Measurements from ENCODE around the gene VAMP2.
"Not testable (repeated sequence)": the region's sequence is repeated elsewhere in the genome, so short reads cannot be mapped to it uniquely, and the experiment has no call there.

VAMP2 gene

DNA sequence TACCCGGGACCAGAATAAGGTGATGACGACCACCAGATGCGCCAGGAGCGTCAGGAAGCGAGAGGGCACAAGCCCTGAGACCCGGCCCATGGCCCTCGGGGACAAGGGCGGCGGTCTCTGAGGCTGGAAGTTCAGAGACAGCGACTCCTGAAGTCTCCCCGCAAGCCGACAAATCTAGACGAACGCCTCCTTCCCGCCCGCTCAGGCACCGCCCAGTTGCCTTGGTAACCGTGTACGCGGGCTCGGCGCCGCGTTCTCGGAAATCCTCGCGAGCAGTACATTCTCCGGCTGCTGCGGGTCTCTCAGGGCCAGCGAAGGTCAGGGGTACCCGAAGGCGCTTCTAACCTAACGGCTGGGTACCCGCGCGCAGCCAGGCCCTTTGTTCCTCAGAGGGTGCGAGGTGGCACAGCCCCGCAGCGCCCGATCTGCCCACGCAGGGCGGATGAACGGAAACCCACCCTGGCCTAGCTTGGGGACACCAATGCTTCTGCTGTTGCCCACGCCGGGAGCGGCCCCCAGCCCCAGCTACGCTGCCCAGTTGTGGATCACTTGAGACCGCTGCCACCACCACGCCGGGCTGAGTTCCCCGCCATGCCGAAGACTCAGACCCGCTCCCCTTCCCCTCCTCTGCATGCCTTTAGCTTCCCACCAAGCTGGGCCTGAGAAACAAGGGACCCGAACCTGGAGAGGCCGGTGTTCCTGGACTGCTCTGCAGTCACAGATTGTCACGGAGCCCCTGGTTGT lies 13.6 kb upstream of the VAMP2 start, which contains the start of gene TMEM107:
TMEM107 (minus strand) TSS at position 184 of the 744 bp plus-strand sequence; CDS start at position 90, 94 bp downstream.
- in situ Hi-C loops (cut with MboI; ENCODE audit: low sequenced_read_pairs): no loop called here

DNA sequence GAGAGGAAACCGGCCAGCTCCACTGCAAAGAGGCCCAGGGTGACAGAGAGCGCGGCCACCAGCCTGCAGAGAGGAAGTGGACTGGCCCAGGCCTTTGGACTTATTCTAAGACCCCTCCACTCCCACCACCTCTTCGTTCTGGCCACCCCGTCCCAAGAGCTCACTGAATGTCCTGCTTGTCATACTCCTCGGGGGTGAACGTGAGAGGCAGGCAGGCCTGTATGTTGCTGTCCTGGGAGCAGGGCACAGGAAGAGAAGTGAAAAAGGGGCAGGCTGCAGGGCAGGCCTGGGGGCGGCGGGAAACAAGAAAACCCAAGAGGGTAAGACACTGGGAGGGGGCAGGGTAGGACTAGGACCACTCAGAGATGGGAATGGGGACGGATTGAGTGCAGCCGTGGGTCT lies 13.0 kb upstream of the VAMP2 start:
- in situ Hi-C loops (cut with MboI; ENCODE audit: low sequenced_read_pairs): no loop called here

DNA sequence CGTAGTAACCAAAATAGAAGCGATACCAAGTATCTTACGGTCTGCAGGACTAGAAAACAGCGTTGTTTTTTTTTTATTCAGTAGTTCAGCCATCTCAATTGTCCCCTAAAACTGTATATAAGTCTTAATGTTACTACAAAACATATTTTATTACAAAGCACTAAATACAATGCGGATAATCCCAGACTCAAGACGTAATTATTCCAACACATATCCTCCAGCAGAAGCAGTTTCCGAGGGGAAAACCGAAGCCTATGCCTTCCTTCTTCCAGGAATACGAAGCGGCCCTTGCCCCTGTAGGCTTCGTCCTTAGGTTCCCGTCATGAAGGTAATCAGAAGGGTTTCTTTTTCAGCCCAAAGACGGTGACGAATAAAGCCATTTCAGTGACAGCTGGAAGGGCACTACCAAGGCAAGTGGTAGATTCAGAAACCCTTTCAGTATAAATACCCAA lies 11.1 kb upstream of the VAMP2 start:
- in situ Hi-C loops (cut with MboI; ENCODE audit: low sequenced_read_pairs): no loop called here

DNA sequence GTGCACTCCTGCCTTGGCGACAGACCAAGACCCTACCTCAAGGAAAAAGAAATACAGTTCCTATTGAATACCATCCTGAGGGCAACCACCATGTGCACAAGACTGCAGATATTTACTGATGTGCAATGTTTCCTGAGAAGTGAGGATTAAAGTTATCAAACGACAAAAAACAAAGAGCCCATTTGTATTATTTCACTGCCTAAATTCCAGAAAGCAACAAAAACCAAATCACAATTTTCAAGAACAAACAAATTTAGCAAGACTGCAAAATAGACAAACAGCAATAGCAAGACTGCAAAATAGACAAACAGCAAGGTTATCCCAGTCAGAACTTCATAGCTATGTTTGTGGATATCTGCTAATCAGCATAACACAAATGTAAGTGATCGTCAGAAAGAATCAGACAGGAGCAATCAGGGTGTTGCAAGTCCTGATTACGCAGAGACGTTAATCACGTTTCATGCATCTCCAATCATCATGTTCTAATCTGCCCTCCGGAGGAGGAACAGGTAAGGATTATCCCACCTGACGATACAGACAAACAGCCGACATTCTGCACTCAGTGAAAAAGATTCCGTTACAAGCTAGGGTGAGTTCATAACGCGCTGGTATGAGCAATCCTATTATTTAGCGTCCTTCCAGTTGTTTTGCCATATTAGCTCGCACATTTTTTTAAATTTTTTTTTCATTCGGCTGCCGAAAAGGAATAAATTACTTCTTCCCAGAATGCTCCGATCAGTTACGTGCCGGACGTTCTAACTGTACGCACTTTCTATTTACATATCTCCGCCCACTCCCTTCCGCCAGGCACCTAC lies 10.5 kb upstream of the VAMP2 start:
- in situ Hi-C loops (cut with MboI; ENCODE audit: low sequenced_read_pairs): no loop called here

DNA sequence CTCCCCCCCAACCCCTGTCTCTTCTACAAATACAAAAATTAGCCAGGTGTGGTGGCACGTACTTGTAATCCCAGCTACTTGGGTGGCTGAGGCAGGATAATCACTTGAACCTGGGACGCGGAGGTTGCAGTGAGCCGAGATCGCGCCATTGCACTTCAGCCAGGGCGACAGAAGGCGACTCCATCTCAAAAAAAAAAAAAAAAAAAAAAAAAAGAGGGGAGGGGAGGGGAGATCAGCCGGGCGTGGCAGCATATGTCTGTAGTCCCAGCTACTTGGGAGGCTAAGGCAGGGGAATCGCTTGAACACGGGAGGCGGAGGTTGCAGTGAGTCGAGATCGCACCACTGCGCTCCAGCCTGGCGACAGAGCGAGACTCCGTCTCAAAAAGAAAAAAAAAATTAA lies 7.4 kb upstream of the VAMP2 start:
- in situ Hi-C loops (cut with MboI; ENCODE audit: low sequenced_read_pairs): not testable (repeated sequence)

DNA sequence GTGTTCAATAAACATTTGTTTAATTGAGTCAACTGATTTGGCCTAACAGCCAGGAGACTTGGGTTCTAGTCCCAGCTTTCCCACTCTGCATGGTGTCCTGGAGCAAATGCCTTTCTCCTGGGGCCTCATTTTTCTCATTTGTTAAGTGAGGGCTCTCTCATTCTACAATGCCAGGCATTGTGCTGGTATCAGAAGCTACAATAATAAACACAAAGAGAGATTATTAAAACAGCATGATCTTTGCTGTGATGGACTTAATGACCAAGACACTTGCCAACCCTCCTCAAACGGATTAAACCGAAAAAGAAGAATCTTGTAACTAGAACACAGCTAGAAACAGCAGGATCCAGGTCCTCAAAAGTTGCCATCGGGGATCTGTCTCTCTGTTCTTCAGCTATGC lies 4.8 kb upstream of the VAMP2 start:
- in situ Hi-C loops (cut with MboI; ENCODE audit: low sequenced_read_pairs): no loop called here

DNA sequence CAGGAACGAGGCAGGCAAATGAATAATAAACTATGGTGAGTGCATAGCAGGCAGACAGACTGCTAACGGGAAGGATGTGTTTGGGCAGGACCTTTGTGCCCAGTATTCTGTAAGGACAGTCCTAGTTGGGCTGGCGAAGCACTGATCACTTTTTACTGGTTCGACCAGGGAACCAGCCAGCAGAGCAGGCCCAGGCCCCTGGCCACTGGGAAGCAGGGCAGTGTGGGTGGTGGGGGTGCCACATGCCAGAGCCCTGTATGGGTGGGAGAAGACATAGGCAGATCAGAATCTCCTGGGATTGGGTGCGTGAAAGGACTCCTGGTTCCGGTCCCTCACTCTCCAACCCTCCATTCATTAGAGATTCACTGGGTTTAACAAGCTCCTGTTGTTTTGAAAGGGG lies 4.0 kb upstream of the VAMP2 start:
- in situ Hi-C loops (cut with MboI; ENCODE audit: low sequenced_read_pairs): no loop called here

DNA sequence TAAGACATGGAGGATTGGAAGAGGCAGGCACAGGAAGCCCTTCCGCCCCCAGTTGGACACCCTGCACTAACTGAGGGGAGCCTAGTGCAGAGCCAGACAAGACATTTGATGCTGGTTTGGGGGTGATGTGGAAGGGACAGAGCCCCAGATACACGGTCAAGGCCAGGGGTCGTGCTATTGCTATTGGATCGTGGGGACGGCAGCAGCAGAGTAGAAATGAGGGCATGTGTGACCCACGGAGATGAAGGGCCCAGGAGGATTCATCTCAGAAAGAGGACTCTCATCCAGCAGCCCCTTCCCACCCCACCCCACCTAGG lies 2.0 kb upstream of the VAMP2 start:
- in situ Hi-C loops (cut with MboI; ENCODE audit: low sequenced_read_pairs): no loop called here

DNA sequence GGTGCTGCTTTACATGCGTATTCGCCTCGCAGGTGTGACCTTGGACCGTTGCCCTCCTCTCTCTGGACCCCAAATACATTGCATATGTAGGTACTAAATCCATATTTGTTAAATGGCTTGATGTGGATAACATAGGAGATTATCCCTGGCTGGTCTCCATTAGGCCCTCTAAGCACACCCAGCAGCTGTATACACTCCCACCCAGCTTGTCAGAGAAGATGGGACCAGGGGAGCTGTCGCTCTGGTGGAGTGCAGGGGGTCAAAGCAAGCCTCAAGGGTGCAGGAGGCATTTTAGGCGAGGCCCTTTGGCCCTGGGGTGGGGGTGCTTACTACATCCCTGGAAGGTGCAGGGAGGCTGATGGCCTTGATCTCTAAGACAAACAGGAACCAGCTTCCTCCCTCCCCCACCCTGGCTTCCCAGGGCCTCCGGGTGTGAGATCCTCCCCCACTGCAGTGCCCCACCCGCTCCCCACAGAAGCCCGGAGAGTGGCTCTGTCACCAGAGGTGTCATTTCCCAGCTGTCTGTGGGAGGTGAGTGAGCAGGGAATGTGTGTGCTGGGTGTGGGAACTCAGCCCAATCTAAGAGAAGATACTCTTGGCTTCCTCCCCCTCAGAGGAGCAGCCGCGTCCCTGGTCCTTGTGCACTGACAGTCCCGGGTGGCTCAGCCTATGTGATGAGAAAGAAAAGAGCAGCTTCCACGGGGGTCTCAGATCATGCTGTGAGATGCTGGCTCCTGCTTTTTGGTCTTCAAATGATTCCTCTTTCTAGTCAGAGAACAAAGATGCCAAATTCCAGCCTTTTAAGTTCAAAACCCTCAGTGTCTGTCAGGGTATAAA lies 1.4 kb upstream of the VAMP2 start:
- in situ Hi-C loops (cut with MboI; ENCODE audit: low sequenced_read_pairs): no loop called here

DNA sequence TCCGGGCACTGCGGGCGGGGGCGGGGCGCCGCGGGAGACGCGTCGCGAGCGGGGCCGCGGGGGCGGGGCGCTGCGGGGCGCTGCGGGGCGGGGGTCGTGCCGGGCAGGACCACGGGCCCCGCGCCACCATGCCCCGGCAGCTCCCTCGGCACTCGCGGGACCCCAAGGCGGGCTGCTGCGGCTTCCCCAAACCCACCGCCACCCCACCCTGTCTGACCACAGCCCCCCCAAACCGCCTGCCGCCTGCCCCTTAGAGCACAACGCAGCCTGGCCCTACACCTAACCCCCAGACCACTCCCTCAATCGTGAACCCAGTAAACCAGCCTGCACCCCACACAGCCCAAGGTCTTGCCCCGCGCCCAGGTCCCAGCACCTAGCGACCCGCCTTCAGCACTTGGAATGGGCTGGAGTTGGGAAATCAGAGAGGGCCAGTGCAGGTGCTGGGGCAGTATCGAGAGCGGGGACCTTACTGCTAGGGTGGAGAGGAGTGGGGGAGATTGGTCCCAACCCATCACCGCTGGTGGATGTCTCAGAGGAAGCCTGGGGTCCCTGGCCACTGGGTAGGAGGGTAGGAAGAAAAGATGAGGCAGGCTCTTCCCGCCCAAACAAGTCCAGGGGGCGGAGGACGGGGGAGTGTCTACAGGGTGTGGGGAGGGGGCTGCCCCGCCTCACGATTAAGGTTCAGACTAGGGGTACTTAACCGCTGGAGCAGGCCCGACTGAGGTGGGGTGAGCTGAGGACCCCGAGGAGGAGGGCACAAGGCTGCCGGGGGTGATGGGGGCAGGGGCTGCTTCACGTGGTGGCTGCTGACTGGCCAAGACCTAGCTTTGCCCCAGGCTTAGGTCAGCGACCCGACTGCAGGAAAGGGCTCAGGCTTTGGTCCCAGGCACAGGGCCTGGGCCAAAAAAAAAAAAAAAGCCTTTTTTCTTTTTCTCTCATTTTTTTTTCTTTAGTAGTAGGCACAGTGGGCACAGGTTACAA lies 539 bp upstream of the VAMP2 start:
- in situ Hi-C loops (cut with MboI; ENCODE audit: low sequenced_read_pairs): no loop called here

DNA sequence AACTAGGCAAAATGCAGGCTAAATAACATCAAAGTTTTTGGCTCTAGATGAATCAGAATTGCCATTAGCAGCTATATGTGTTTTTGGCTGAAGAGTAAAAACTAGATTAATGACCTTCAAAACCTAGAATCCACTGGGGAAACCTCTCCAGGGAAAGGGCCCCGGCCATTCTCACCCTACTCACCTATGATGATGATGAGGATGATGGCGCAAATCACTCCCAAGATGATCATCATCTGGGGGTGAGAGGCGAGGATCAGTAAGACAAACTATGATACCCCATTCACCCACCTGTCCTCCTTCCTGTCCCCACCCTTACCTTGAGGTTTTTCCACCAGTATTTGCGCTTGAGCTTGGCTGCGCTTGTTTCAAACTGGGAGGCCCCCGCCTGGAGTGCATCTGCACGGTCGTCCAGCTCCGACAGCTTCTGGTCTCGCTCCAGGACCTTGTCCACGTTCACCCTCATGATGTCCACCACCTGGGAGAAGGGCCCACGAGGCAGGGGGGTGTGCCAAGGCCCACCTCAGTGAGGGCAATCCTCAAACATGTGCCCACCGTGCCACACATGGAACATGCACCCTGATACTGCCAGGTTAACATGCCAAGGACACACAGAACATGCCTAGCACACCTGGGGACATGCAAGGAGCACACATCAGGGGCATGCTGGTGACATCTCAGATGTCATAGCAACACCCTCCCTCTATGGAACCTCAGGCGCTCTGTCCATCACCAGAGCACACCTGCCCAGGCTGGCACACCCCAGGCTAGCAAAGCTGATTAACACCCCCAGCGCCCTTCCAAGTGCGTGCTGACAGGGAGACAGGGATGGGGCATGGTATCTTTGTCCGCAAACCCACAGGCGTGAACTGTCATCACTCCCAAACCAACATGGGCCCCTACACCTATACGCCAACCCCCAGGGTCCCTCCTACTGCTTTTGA lies 1.2 kb downstream of the VAMP2 start:
- in situ Hi-C loops (cut with MboI; ENCODE audit: low sequenced_read_pairs): no loop called here

DNA sequence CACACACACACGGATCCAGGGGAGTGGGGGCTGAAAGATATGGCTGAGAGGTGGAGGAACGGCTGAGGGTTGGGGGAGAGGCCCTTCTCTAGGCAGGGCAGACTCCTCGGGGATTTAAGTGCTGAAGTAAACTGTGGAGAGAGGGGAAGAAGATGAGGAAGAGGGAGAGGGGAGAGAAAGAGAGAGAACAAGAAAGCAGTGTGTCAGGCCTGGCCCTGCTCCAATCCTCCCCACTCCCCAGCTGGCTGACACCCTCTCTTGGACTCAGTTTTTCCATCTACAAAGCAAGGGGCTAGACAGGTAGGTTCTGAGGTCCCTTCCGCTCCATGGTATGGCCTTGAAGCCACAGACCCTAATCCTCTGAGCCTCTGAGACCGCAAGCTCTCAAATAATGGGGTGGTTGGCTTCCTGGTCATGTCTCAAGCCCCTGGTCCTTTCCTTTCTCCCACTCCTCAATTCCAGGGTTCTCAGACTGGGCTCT lies 2.0 kb downstream of the VAMP2 start:
- in situ Hi-C loops (cut with MboI; ENCODE audit: low sequenced_read_pairs): no loop called here

DNA sequence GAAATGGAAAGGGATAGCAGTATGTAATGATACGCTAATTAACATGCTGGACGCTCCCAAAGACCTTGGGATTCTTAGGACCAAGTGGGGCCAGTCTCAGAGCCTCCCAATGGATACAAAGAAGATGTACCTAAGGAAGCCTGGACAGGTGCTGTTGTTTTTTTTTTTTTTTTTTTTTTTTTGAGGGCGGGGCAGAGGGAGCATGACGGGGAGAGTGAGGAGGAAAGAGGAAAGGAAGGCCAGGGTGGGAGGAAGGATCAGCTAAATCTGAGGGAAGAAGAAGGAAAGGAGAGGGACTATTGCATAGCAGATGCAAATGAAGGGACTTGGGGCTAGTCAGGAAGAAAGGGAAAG lies 2.5 kb downstream of the VAMP2 start:
- in situ Hi-C loops (cut with MboI; ENCODE audit: low sequenced_read_pairs): no loop called here

DNA sequence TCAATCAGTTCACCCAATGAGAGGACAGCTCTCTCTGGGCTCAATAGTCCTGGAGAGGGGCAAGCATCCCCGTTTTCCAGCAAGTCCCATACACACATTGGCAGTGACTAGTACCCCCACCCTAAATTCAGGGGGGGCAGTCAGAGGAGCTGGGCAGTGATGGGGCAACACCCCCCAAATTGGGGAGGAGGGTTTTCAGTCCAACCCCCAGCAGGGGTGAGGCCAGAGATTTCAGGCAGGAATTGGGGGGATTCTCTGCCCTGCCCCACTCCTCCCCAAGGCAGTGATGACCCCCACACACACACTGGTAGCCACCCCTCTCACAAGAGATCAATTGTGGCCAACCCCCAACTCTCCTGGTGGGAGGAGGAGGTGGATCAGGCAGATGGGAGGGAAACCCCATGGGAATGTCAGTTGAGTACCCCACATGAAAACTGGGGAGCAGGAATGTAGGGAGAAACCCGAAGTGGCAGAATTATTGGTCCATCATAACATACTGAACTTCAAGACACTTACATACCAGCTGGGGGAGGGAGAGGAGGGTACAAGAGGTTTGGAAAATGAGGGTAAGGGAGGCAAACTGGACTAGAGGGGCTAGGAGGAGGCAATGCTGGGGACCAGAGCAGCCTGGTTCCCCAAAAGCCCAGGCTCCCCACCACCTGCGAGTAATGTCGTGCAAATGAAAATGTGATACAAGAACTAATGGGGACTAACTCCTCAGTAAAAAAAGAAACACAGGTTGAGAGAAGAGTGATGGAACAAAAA lies 3.1 kb downstream of the VAMP2 start:
- in situ Hi-C loops (cut with MboI; ENCODE audit: low sequenced_read_pairs): no loop called here

DNA sequence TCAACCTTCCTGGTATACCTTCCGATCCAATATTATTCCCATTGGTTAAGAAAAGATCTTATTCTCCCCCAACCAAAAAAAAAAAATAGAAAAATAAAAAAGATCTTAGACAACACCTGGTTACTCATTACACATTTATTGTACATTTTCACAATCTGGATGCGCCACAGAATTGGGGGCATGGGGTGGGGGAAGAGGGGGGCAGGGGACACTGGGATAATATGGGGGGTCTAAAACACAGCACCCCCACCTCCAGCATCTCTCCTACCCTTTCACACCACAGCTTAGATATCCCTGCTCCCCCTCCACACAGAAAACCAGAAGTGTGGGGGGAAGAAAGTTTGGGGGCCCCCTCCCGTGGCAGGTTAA lies 3.7 kb downstream of the VAMP2 start:
- in situ Hi-C loops (cut with MboI; ENCODE audit: low sequenced_read_pairs): no loop called here

DNA sequence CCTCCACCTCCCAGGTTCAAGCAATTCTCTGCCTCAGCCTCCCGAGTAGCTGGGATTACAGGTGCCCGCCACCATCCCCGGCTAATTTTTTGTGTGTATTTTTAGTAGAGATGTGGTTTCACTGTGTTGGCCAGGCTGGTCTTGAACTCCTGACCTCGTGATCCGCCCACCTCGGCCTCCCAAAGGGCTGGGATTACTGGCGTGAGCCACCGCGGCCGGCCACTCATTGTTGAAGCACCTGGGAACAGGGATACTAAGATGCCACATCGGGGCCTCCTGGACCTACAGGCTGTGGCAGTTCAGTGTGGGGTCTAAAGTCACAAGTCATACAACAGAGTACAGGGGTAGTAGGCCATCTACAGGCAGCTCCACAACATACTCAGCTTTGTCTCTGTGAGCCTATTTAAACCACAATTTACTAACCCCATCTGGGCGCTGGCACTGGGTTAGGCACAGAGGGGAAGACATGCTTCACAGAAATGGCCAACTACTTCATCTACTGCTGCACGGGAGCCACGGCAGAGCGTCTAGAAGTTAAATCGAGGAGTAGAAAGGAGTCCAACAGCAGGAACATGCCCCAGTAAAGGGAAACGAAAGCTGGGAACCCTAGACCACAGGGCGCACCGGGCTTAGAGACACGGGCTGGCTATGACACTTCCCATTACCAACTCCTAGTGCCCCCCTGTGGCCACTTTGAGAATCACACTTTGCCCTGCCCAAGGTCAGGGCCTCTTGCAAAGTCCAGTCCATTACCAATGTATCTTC lies 4.3 kb downstream of the VAMP2 start:
- in situ Hi-C loops (cut with MboI; ENCODE audit: low sequenced_read_pairs): no loop called here

DNA sequence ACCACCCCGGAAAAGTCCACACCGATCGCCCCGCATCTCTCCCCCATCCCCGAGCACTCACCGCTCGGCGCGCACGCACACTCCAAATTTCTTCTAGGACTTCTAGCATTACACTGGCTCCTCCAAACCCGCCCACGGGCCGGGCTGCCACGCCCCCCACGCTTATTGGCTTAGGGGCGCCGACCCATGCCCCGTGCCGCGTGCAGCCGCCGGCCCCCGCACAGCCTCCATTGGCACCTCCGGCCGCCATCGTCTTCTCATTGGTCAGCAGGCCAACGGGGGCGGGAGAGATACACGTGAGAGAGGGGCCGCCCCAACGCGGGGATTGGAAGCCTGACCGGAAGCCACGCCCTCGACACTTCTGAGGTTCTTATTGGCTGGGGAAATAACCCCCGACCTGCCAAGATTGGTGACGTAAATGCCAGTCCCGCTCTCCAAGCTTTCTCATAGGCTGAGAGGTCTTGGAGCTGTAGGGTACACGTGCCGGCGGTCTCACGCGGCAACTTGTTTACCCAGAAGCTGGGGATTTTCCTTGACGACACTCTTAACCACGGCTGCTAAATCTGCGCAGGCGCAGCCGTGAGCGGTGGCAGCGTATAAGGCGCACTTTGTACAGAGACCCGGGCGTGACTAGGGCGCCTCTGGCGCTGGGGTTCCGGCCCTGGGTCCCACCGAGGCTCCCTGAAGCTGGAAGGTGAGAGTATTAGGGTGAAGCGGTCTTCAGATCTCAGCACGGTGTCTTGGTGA lies 6.3 kb downstream of the VAMP2 start:
- in situ Hi-C loops (cut with MboI; ENCODE audit: low sequenced_read_pairs): no loop called here

Data from HL-60/S4 treated with retinoic acid at 250 ng/mL for 4 days and 3 days (cell line).